HepG2 (cell line): Measurements from ENCODE around the gene ARHGDIA. TPM values are rescaled to one million over a fixed set of nuclear protein-coding genes. Genes with fewer than 3 reads are reported as not detected.
A peak's percentile ranks its signal among the peaks of the same experiment; 100 is the strongest.

Source experiments
- BRD4 ChIP-seq: sonication (generic); formaldehyde crosslinking; IDR thresholded peaks from 2 replicates; pipeline ENCODE4 v1.4.0; 2020; ENCODE audit warnings: missing genetic modification reagents
- ETV5 ChIP-seq: IDR thresholded peaks from 2 replicates; pipeline ENCODE4 v1.6.1; 2018; ENCODE audit warnings: missing biosample characterization, missing genetic modification reagents, inconsistent platforms, borderline replicate concordance
- GLI4 ChIP-seq: sonication (generic); formaldehyde crosslinking; IDR thresholded peaks from 2 replicates; pipeline ENCODE4 v1.5.1; 2020; ENCODE audit warnings: missing genetic modification reagents, mild to moderate bottlenecking, moderate library complexity, borderline replicate concordance
- HDAC2 ChIP-seq: sonication (generic); formaldehyde crosslinking; IDR thresholded peaks from 2 replicates; pipeline ENCODE4 v1.4.0; 2020; ENCODE audit warnings: missing genetic modification reagents
- MEIS2 ChIP-seq: sonication (generic); formaldehyde crosslinking; IDR thresholded peaks from 2 replicates; pipeline ENCODE4 v1.9.0; 2021; ENCODE audit warnings: mild to moderate bottlenecking, missing genetic modification reagents
- NFATC3 ChIP-seq: sonication (generic); formaldehyde crosslinking; IDR thresholded peaks from 2 replicates; pipeline ENCODE4 v1.5.1; 2020; ENCODE audit warnings: mild to moderate bottlenecking, missing genetic modification reagents
- NR2F6 ChIP-seq, 2 experiments: IDR thresholded peaks; 2 replicates each; pipeline ENCODE4 v1.6.1; 2016; ENCODE audit warnings: antibody characterized with exemption in 1 of 2, mild to moderate bottlenecking in 1 of 2
- REPIN1 ChIP-seq: sonication (generic); formaldehyde crosslinking; IDR thresholded peaks from 2 replicates; pipeline ENCODE4 v1.8.0; 2022; ENCODE audit warnings: missing genetic modification reagents, low read depth, mild to moderate bottlenecking, borderline replicate concordance
- RNF2 ChIP-seq: fragments of 450-650 bp; conservative IDR thresholded peaks from 2 replicates; pipeline ENCODE4 v1.6.1; 2016; ENCODE audit warnings: low read depth
- ZBTB21 ChIP-seq: sonication (generic); formaldehyde crosslinking; IDR thresholded peaks from 2 replicates; pipeline ENCODE4 v1.4.0; 2020; ENCODE audit warnings: missing genetic modification reagents
- ZBTB42 ChIP-seq: sonication (generic); formaldehyde crosslinking; IDR thresholded peaks from 2 replicates; pipeline ENCODE4 v1.5.0; 2020; ENCODE audit warnings: mild to moderate bottlenecking, missing genetic modification reagents
- ZNF253 ChIP-seq: sonication (generic); formaldehyde crosslinking; IDR thresholded peaks from 2 replicates; pipeline ENCODE4 v1.8.0; 2022; ENCODE audit warnings: mild to moderate bottlenecking, missing genetic modification reagents, borderline replicate concordance
- ZNF343 ChIP-seq: sonication (generic); formaldehyde crosslinking; IDR thresholded peaks from 2 replicates; pipeline ENCODE4 v1.4.0; 2020; ENCODE audit warnings: mild to moderate bottlenecking, missing genetic modification reagents
- ZNF746 ChIP-seq: sonication (generic); formaldehyde crosslinking; IDR thresholded peaks from 2 replicates; pipeline ENCODE4 v1.8.0; 2022; ENCODE audit warnings: mild to moderate bottlenecking, missing genetic modification reagents
- ZNF766 ChIP-seq: sonication (generic); formaldehyde crosslinking; IDR thresholded peaks from 2 replicates; pipeline ENCODE4 v1.5.0; 2020; ENCODE audit warnings: missing genetic modification reagents, borderline replicate concordance
- ZNF772 ChIP-seq: sonication (generic); formaldehyde crosslinking; IDR thresholded peaks from 2 replicates; pipeline ENCODE4 v1.5.0; 2020; ENCODE audit warnings: mild to moderate bottlenecking, missing genetic modification reagents
- ZNF878 ChIP-seq: sonication (generic); formaldehyde crosslinking; IDR thresholded peaks from 2 replicates; pipeline ENCODE4 v1.8.1; 2023; ENCODE audit warnings: mild to moderate bottlenecking, missing genetic modification reagents, moderate library complexity
- ZNF883 ChIP-seq: sonication (generic); formaldehyde crosslinking; IDR thresholded peaks from 2 replicates; pipeline ENCODE4 v1.5.1; 2020; ENCODE audit warnings: mild to moderate bottlenecking, missing genetic modification reagents; ENCODE audit errors: not compliant biosample characterization
- polyA plus RNA-seq, 8 experiments: library from polyadenylated mRNA; depleted of rRNA in 3 of 8; stranded (reverse) in 7 of 8; unstranded in 1 of 8; fragments of >200 nt; fragmentation: Illumina TruSeq in 4 of 8; extraction: Trizol in 4 of 8; gene quantifications; 2 replicates each; pipeline versions ENCODE4 v1.2.1 to v1.2.3, GENCODE V29; 2011 to 2016; ENCODE audit warnings: low read depth in 4 of 8, missing spikeins in 1 of 8, mixed read lengths in 1 of 8; ENCODE audit not compliant: insufficient read depth in 1 of 8
- total RNA-seq, 5 experiments: library from RNA; depleted of rRNA; stranded (reverse); fragments of >200 nt; fragmentation: Illumina TruSeq; extraction: Trizol; gene quantifications; 2 replicates each; pipeline ENCODE4 v1.2.3, GENCODE V29; 2016; ENCODE audit warnings: low read depth in 1 of 5
- TF ChIP-seq, protein P1 (sequence below): sonication (generic); formaldehyde crosslinking; IDR thresholded peaks from 2 replicates; pipeline ENCODE4 v1.5.1; 2020; ENCODE audit warnings: missing genetic modification reagents, mild to moderate bottlenecking, borderline replicate concordance
- TF ChIP-seq, protein P2 (sequence below), 2 experiments: sonication (generic) in 1 of 2; formaldehyde crosslinking in 1 of 2; IDR thresholded peaks; 2 replicates each; pipeline versions ENCODE4 v1.4.0 to v1.6.1; 2016 to 2020; ENCODE audit warnings: borderline replicate concordance in 1 of 2, low read depth in 1 of 2, mild to moderate bottlenecking in 1 of 2, missing genetic modification reagents in 1 of 2
- TF ChIP-seq, protein P3 (sequence below): sonication (generic); formaldehyde crosslinking; IDR thresholded peaks from 2 replicates; pipeline ENCODE4 v1.4.0; 2020; ENCODE audit warnings: mild to moderate bottlenecking, low read depth, missing genetic modification reagents

Gene ARHGDIA
- total and polyA plus RNA-seq, 2 of the 13 experiments (the other 11 are each of a cell fraction or from before 2014, with no cell fraction given) = 40.0 to 64.0 TPM

DNA sequence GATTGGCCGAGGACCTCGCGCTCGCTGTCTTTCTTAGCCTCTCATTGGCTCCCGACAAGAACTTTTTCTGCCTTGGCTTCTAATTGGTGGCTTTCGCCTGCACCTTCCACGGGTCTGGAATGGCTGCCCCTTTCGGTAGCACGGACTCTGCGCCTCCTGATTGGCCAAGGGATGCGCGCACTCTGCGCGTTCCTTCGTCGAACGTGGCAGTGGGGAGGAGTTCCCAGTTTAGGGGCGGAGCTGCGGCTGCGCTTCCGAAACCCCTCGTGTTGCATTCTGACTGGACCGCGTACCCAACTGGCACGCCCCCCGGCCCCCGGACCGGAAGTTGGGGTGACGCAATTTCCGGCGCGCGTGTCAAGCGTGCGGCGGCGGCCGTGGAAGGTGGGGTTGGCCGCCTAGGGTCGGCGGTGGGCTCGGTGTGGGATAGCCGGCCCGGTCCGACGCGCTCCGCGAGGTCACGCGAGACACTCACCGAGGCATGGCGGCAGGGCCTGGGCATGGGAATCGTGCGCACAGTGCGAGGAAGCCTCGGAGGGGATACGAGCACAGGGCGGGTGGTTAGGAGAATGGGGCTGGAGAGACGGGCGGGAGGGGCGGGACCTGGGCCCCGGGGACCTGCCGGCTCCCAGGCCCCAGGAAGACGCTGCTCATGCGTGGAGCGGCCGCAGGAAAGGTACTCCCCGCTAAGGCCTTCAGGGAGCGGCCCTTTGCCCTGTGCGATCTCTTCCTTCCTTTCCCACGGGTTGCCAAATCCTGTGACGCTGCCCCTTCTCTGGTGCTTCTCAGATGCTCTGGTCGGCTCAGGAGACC is 10.2 kb downstream of the ARHGDIA start (continued):
- TF ChIP-seq ZNF343 (CRISPR knock-in tag) (peak; percentile 38; the same call in 1 of the 2 replicates), RNF2 (peak; percentile 85; the same call in 1 of the 2 replicates), HDAC2 (CRISPR knock-in tag) (peak; percentile 86), ZBTB21 (CRISPR knock-in tag) (peak; percentile 49; the same call in 1 of the 2 replicates), BRD4 (CRISPR knock-in tag) (peak; percentile 99), ZNF883 (peak; percentile 93), ZNF253 (CRISPR knock-in tag) (peak; percentile 33; the same call in 1 of the 2 replicates), ZNF746 (CRISPR knock-in tag) (no peak; the same call in 1 of the 2 replicates), MEIS2 (peak; percentile 77), NFATC3 (CRISPR knock-in tag) (peak; percentile 87; the same call in 1 of the 2 replicates), ZNF766 (CRISPR knock-in tag) (peak; percentile 77; the same call in 1 of the 2 replicates), ETV5 (CRISPR knock-in tag) (peak; percentile 98), ZBTB42 (CRISPR knock-in tag) (peak; percentile 92), REPIN1 (peak; percentile 31; the same call in 1 of the 2 replicates), ZNF878 (CRISPR knock-in tag) (peak; percentile 82; the same call in 1 of the 2 replicates), ZNF772 (CRISPR knock-in tag) (peak; percentile 87), GLI4 (peak; percentile 94), NR2F6 (IDR thresholded peaks at IDR 0.05) (no peak), NR2F6 (CRISPR knock-in tag; IDR thresholded peaks at IDR 0.05) (peak; percentile 75)
- TF ChIP-seq, protein P1, sequence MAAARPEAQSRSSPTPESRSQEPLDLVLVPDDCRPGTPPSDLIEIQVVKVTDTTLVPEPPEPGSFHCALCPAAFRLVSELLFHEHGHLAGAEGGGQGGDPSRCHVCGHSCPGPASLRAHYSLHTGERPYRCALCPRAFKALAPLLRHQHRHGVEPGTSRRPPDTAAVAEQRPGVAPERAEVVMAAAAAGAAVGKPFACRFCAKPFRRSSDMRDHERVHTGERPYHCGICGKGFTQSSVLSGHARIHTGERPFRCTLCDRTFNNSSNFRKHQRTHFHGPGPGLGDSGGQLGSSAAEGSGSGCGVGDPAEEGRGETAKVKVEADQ (CRISPR knock-in tag) = peak; percentile 32; the same call in 1 of the 2 replicates
- TF ChIP-seq, protein P2, sequence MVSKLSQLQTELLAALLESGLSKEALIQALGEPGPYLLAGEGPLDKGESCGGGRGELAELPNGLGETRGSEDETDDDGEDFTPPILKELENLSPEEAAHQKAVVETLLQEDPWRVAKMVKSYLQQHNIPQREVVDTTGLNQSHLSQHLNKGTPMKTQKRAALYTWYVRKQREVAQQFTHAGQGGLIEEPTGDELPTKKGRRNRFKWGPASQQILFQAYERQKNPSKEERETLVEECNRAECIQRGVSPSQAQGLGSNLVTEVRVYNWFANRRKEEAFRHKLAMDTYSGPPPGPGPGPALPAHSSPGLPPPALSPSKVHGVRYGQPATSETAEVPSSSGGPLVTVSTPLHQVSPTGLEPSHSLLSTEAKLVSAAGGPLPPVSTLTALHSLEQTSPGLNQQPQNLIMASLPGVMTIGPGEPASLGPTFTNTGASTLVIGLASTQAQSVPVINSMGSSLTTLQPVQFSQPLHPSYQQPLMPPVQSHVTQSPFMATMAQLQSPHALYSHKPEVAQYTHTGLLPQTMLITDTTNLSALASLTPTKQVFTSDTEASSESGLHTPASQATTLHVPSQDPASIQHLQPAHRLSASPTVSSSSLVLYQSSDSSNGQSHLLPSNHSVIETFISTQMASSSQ (IDR thresholded peaks at IDR 0.05; ENCODE audit: low read depth) = no peak; the same call in 1 of the 2 replicates
- TF ChIP-seq, protein P2 (CRISPR knock-in tag; IDR thresholded peaks at IDR 0.05; ENCODE audit: borderline replicate concordance) = peak; percentile 82; the same call in 1 of the 2 replicates
- TF ChIP-seq, protein P3, sequence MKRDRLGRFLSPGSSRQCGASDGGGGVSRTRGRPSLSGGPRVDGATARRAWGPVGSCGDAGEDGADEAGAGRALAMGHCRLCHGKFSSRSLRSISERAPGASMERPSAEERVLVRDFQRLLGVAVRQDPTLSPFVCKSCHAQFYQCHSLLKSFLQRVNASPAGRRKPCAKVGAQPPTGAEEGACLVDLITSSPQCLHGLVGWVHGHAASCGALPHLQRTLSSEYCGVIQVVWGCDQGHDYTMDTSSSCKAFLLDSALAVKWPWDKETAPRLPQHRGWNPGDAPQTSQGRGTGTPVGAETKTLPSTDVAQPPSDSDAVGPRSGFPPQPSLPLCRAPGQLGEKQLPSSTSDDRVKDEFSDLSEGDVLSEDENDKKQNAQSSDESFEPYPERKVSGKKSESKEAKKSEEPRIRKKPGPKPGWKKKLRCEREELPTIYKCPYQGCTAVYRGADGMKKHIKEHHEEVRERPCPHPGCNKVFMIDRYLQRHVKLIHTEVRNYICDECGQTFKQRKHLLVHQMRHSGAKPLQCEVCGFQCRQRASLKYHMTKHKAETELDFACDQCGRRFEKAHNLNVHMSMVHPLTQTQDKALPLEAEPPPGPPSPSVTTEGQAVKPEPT (CRISPR knock-in tag) = peak; percentile 10
